Stimulated activated CD4-positive, alpha-beta T cell treated with anti-CD3 and anti-CD28 coated beads, Interleukin-4, amount 100 ng/mL, for 4 hours (primary cell): ENCODE data around the gene SYT1.
"Not testable (repeated sequence)": the region's sequence is repeated elsewhere in the genome, so short reads cannot be mapped to it uniquely, and the experiment has no call there.

Source experiments
- DNase-seq, 2 experiments: peaks; one replicate each; pipeline ENCODE4 v3.0.0-alpha.2; 2020

The SYT1 gene

DNA sequence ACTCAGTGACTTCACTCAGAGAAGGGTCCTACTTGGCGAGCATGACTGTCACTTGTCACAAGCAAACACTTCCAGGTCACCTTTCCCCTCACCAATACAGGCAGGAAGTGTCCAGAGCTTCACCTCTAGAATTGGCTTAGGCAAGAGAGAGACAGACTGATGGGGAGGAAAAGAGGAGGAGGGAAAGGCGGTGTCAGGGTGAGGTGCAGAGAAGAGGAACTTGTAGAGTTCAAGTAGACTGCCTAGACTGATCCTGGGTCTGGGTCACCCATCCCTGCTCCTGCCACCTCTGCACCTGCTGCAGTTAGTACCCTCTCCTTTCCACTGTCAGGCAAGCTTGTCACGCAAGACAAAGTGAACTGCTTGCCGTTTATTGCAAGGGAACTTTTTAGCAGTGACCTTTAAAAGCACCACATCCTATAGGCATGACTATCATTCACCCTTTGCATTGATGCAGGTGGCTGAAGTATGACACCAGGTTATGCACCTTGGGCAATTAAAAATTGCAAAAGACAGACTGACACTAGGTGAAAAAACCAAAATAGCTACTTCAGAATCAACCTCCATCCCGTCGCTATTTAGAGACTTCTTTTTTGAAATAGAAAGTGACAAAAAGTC is 292.4 kb downstream of the SYT1 start:
- DNase-seq, result no peak

- DNase-seq, result no peak
Measured at GRCh38 chr12:79161249-79161934, 296.8 kb downstream of the SYT1 start.

- no peak for DNase-seq
Measured at GRCh38 chr12:79162147-79162772, 297.7 kb downstream of the SYT1 start.

- DNase-seq, result no peak
Measured at GRCh38 chr12:79162948-79163347, 298.4 kb downstream of the SYT1 start.

DNA sequence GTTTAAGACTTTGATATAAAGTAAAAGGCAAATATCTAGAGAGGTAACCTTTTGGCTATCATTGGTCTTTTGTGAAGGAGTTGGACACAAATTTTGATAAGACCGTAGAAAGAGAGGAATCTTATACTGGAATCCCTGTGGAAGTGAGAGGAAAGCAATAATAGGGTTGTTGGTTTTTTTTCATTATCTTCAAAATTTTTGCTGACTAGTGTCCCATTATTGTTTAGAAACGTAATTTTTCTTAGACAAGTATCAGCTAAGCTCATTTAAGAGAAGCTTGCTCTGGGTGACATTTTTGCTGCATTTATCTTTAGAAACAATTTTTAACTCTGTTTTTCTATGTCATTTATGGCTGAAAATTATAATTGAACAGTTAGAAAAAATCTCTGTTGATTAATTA is 300.3 kb downstream of the SYT1 start:
- no peak for DNase-seq

- DNase-seq, result no peak
Measured at GRCh38 chr12:79168687-79169086, 304.1 kb downstream of the SYT1 start.

- DNase-seq, result no peak
Measured at GRCh38 chr12:79174626-79175025, 310.1 kb downstream of the SYT1 start.

DNA sequence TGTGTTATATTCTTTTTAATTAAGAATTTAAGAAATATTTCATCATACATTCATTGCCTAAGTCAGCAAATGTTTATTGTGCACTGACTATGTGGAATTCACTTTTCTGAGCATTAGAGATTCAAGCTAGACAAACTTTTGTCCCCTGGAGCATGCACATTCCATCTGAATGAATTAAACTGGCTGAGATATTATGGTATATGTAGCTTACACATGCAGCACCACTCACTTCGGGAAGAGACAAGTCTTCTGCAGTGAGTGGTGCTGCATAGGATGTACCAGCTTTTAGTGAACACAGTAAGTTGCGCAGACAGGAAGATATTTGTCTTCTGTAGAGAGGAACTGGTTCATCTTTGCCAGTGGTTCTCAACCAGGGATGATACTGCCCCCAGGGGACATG is 318.4 kb downstream of the SYT1 start:
- no peak for DNase-seq

DNA sequence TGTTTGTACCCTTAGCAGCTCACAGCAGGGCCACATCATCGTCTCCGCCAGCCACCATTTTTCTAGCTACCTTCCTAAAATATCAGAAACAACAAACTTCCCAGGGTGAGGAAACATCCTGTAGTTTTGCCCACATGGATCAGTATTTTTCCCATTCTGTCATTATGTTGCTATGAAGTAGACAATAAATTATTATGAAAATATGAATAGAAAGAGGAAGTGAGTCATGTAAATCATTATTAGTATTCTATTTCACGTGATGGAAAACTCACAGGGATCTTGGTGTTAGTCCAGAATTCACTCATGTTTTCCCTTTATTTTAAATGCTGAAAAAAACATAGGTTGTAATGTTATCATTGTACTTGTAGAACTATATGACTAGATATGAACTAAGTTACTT is 319.4 kb downstream of the SYT1 start:
- no peak for DNase-seq

DNA sequence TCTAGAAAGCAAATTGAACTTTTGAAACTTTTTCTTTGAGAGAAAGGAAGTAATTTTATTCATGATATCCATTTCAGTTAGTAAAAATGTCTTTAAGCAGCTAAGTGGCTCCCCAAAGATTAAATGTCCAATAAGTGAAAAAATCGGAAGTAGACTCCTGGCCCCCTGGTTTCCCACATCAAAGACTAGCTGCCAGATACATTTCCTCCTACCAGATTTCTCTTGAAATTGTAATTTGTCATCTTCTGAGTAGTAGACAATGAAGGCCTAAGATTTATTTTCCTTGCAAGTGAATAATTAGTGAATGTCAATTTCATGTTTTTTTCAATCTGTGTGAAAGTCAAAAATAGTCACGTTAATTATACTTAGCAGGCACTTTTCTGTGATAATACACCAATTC is 321.9 kb downstream of the SYT1 start:
- DNase-seq, result no peak

GRCh38 chr12:79187032-79187431 is 322.5 kb downstream of the SYT1 start:
- no peak for DNase-seq

GRCh38 chr12:79191391-79191790 is 326.8 kb downstream of the SYT1 start:
- no peak for DNase-seq

DNA sequence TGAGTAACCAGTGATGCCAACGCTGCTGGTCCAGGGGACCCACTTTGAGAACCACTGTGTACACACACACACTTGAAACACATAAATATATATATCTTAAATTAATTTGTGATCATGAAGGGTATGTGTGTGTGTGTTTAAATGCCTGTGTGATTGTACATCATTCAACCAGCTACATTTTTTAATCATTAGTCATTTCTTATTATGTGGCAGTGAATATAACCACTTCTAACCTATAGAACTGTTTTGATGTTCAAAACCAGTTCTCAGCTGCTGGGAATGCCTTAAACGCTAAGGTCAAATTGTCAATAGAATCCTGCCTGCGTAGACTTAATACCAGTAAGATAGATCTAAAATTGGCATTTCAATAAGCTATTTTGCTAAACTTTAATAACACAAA is 330.0 kb downstream of the SYT1 start:
- no peak for DNase-seq

- DNase-seq, result no peak
Measured at GRCh38 chr12:79199166-79199565, 334.6 kb downstream of the SYT1 start.

DNA sequence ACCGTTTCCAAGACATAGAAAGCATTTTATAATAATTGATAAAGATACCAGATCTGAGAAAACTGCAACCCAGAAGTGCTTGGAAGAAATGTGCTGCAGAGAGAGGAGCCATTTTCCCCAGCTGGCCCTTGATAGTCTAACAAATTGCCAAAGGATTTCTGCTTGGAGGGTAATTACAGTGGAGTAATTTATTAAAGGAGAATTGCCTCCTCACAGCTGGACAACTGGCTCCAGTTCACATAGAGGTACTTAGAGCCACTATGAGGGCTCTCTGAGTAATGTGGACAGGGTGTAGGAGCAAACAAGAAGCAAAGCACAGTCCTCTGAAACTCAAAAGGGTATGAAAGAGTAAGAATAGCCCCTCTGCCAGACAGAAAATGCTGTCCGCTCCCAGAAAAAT is 335.6 kb downstream of the SYT1 start:
- DNase-seq, result no peak

DNA sequence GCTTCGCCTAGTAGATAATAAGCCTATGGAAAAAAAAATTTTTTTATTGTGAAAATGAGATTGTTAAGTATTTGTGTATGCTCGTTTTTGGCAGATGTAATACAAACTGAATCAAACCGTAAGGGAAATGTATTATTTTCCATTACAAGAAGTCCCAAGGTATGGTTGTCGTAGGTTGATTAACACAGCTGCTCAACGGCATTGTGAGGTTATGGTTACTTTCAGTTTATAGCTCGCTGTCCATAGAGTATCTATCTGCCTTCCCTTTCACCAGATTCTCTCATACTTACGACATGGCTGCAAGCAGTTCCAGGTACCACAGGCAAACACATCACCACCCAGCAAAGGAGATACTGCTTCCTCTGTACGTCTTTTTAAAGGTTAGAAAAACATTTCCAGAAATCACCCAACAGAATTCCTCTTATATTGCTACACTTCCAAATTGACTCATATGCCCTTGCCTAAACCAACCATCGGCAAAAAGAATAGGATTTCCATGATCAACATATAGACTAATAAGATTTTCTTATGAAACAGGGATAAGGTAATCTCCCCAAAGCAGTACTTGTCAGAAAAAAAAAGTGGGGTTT is 338.6 kb downstream of the SYT1 start:
- DNase-seq, result no peak

GRCh38 chr12:79206871-79207270 is 342.3 kb downstream of the SYT1 start:
- no peak for DNase-seq

DNA sequence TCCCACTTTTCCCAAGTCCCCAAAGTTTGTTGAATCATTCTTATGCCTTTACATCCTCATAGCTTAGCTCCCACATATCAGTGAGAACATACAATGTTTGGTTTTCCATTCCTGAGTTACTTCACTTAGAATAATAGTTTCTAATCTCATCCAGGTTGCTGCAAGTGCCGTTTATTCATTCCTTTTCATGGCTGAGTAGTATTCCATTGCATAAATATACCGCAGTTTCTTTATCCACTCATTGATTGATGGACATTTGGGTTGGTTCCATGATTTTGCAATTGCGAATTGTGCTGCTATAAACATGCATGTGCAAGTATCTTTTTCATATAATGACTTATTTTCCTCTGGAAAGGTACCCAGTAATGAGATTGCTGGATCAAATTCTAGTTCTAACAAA is 345.8 kb downstream of the SYT1 start:
- DNase-seq, result not testable (repeated sequence)

DNA sequence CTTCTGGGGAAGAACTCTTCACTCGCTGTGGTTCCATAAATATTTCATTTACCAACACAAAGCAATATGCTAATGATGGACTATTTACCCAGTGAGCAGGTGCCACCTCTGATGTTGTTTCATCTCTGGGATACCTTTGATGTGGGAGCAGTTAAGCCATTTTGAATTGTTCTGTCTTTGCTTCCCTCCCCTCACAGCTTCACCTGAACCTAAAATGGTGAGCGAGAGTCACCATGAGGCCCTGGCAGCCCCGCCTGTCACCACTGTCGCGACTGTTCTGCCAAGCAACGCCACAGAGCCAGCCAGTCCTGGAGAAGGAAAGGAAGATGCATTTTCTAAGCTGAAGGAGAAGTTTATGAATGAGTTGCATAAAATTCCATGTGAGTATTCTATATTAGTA is 352.7 kb downstream of the SYT1 start:
- no peak for DNase-seq

GRCh38 chr12:79223210-79223609 is 358.6 kb downstream of the SYT1 start:
- no peak for DNase-seq

- no peak for DNase-seq
Measured at GRCh38 chr12:79223761-79224160, 359.2 kb downstream of the SYT1 start.

GRCh38 chr12:79227091-79227490 is 362.5 kb downstream of the SYT1 start:
- DNase-seq, result no peak

GRCh38 chr12:79227646-79228045 is 363.1 kb downstream of the SYT1 start:
- no peak for DNase-seq

DNA sequence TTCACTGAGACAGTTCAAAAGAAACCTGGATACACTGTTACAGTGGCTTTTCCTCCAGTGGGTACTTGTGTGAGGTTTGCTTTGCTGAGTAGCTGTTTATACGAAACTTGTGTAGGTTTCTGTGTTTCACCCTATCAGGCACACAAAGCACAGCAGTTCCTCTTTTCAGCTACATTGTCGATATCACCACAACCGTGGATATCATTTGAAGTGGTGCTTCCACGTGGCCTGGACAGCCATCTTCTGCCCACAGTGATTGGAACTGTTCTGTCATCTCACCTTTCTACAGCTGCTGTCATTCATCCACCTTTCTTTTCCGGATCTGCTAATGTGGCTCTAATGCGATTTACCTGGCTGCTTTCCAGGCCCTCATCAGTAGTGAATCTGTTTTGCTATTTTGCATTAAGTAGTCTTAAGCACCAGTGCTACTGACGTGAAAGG is 368.8 kb downstream of the SYT1 start:
- DNase-seq, result no peak
